ENCODE data around the gene EIF3F.

- TF ChIP-seq CTCF (IDR thresholded peaks at IDR 0.05) (no peak), POLR2A (IDR thresholded peaks at IDR 0.05) (no peak)
These were observed 45.0 kb downstream of the EIF3F start for GRCh38 chr11:8032122-8032521.
